ENCODE data around the gene SORD.
"Not testable (repeated sequence)": the region's sequence is repeated elsewhere in the genome, so short reads cannot be mapped to it uniquely, and the experiment has no call there.

- not testable (repeated sequence) for TF ChIP-seq POLR2A, POLR2AphosphoS5 (IDR thresholded peaks at IDR 0.05; ENCODE audit: low read depth, low read length)
Measured at GRCh38 chr15:45003731-45004410, 19.1 kb upstream of the SORD start.

Measured in GM12892 (cell line).